Gastrocnemius medialis (tissue), 4 donors: Measurements from ENCODE around the gene CATSPERZ. TPM values are rescaled to one million over a fixed set of nuclear protein-coding genes. Genes with fewer than 3 reads are reported as not detected.
A peak's percentile ranks its signal among the peaks of the same experiment; 100 is the strongest.

ENCODE experiments used
- ATAC-seq, 2 donors: fragments of 150-250 bp; one replicate each; pipeline ENCODE4 v1.9.1; 2016
- DNase-seq, 2 donors: peaks; one replicate each; pipeline ENCODE4 v3.0.0-alpha.2; 2019
- H3K27ac ChIP-seq, 4 donors: fragments of 200-600 bp; sonication (generic); 1 replicate in 1 of 4; 2 replicates in 3 of 4; pipeline ENCODE4 v1.5.1; 2016 to 2018; ENCODE audit warnings: mild to moderate bottlenecking in 2 of 4, moderate library complexity in 1 of 4
- H3K27me3 ChIP-seq, 3 donors: fragments of 200-600 bp; sonication (generic) in 2 of 3; 1 replicate in 1 of 3; 2 replicates in 2 of 3; pipeline versions ENCODE4 v1.5.1 to v1.6.0; 2016 to 2019; ENCODE audit warnings: mild to moderate bottlenecking in 1 of 3, moderate library complexity in 1 of 3
- H3K36me3 ChIP-seq, 2 donors: fragments of 200-600 bp; sonication (generic) in 1 of 2; one replicate each; pipeline ENCODE4 v1.5.1; 2017 to 2018
- H3K4me1 ChIP-seq, 2 donors: fragments of 200-600 bp; sonication (generic) in 1 of 2; one replicate each; pipeline ENCODE4 v1.5.1; 2016 to 2017; ENCODE audit warnings: mild to moderate bottlenecking in 2 of 2
- H3K4me3 ChIP-seq, 4 donors: fragments of 200-600 bp; sonication (generic) in 3 of 4; 1 replicate in 1 of 4; 2 replicates in 3 of 4; pipeline ENCODE4 v1.5.1; 2016 to 2019; ENCODE audit warnings: mild to moderate bottlenecking in 2 of 4
- H3K9me3 ChIP-seq, 3 donors: fragments of 200-600 bp; sonication (generic) in 2 of 3; 1 replicate in 1 of 3; 2 replicates in 2 of 3; pipeline ENCODE4 v1.5.1; 2016 to 2019
- POLR2A ChIP-seq, 2 donors: fragments of 450-650 bp; IDR thresholded peaks; one replicate each; pipeline ENCODE4 v1.6.1; 2017; ENCODE audit warnings: antibody characterized with exemption in 2 of 2, mild to moderate bottlenecking in 2 of 2, moderate library complexity in 2 of 2
- in situ Hi-C, 4 donors: fragments of 200-750 bp; cut with MboI; loops; one replicate each; pipeline versions ENCODE4 v1.15.0 to v1.8.0; 2017; ENCODE audit warnings: low sequenced_read_pairs in 4 of 4
- intact Hi-C: fragments of 100-400 bp; cut with DNase I; formaldehyde crosslinking; loops from one replicate; pipeline ENCODE4 v1.15.1; 2023; ENCODE audit warnings: low total_unique reads
- total RNA-seq, 4 donors: library from RNA; depleted of rRNA; stranded (reverse); fragments of >200 nt; gene quantifications; one replicate each; pipeline versions ENCODE4 v1.1.0 to v1.2.3, GENCODE V29; 2016
- TF ChIP-seq, protein P1 (sequence below), 5 experiments: fragments of 450-650 bp in 3 of 5; fragments of 200-600 bp in 2 of 5; sonication (generic) in 2 of 5; IDR thresholded peaks in 4 of 5; conservative IDR thresholded peaks in 1 of 5; 1 replicate in 4 of 5; 2 replicates in 1 of 5; pipeline ENCODE4 v1.5.1; 2016 to 2019; ENCODE audit warnings: antibody characterized with exemption in 5 of 5, mild to moderate bottlenecking in 3 of 5, moderate library complexity in 3 of 5

The CATSPERZ gene
- total RNA-seq, 4 donors from 2014 or later = not detected

DNA sequence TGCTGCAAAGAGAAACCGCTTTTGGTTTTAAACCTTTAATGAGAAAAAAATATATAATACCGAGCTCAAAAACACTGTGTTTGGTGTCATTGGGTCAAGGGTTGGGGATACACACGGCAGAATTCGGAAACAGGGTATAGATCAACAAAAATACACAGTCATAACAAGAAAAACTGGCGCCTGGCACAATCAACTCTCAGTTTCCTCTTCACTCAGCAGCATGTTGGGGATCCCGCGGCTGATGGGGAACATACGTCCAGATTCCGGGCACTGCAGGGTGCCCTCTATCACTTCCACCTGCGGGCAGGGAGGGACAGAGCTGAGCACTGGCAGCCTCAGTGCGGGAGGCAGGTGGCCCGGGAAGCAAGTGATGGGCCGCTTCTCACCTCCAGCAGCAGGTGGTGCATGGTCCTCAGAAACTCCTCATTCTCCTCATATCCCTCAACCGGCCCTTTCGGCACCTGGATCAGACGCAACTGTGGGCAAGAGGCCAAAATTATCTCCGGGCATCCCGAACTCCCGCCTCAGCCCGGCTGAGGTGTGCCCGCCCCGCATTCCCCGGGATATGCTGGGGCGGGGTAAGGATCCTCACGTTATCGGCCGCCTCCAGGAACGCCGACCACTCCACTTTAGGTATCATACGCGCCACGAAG is 16.6 kb downstream of the CATSPERZ start:
- intact Hi-C loops (loop anchor here (1.0 kb wide), 1 partner anchor 46 kb away; no protein-coding TSS in a partner anchor), in situ Hi-C loops (no loop called here)
- peak overlapping the region; percentile 88 to 98 (median 94) for H3K27ac ChIP-seq
- DNase-seq = peak in 1 of 2 donors; percentile 42
- no peak for TF ChIP-seq POLR2A (IDR thresholded peaks at IDR 0.05)
- TF ChIP-seq, protein P1, sequence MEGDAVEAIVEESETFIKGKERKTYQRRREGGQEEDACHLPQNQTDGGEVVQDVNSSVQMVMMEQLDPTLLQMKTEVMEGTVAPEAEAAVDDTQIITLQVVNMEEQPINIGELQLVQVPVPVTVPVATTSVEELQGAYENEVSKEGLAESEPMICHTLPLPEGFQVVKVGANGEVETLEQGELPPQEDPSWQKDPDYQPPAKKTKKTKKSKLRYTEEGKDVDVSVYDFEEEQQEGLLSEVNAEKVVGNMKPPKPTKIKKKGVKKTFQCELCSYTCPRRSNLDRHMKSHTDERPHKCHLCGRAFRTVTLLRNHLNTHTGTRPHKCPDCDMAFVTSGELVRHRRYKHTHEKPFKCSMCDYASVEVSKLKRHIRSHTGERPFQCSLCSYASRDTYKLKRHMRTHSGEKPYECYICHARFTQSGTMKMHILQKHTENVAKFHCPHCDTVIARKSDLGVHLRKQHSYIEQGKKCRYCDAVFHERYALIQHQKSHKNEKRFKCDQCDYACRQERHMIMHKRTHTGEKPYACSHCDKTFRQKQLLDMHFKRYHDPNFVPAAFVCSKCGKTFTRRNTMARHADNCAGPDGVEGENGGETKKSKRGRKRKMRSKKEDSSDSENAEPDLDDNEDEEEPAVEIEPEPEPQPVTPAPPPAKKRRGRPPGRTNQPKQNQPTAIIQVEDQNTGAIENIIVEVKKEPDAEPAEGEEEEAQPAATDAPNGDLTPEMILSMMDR (IDR thresholded peaks at IDR 0.05 in 4 of 5, conservative IDR thresholded peaks at IDR 0.05 in 1 of 5) = no peak
- peak in 1 of 2 donors; percentile 0 for ATAC-seq
- H3K4me1 ChIP-seq = peaks cover 35 to 47% of the 10 kb centered on the region in 2 donors
- H3K9me3 ChIP-seq = no peaks in the 10 kb centered on the region
- H3K36me3 ChIP-seq = peaks cover 0 to 44% of the 10 kb centered on the region in 2 donors
- peak overlapping the region; percentile 73 to 99 (median 91) for H3K4me3 ChIP-seq
- H3K27me3 ChIP-seq = no peaks in the 10 kb centered on the region

DNA sequence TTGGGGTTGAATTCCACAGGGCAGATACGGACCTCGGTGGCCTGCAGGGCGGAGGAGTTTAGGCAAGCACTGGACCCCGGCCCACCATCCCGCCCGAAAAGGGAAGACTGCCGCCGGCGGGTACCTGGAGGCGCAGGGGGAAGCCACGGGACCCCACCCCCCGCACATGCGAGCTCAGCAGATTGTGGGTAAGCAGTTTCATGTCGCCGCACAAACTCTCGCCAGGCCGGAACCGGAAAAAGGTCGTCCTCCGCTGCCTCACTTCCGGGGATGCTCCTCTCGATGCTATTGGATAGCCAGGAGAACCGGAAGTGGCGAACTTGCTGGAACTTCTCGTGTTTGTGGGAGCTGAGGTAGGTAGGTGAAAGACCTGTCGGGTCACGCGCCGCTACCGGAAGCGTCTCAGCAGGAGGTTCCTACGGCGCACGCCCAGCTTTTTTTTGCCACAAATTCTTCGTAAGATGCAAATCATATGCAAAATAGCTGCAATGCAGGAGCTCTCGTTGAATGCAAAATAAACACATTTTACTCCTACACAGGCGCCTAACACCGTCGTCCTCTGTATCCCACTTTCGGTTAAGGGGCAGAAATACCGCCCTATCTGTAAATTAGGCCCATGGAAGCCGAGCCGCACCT is 17.3 kb downstream of the CATSPERZ start, which contains the start of gene TRMT112:
TRMT112 (minus strand) TSS at position 235 of the 636 bp plus-strand sequence; CDS start at position 202, 33 bp downstream.
- peaks cover 0 to 44% of the 10 kb centered on the region in 2 donors for H3K36me3 ChIP-seq
- peak; percentile 78 to 82 for TF ChIP-seq POLR2A (IDR thresholded peaks at IDR 0.05)
- TF ChIP-seq, protein P1 (IDR thresholded peaks at IDR 0.05 in 4 of 5, conservative IDR thresholded peaks at IDR 0.05 in 1 of 5) = no peak
- in situ Hi-C loops = no loop called here
- H3K27me3 ChIP-seq = no peaks in the 10 kb centered on the region
- ATAC-seq (peak; percentile 86 to 93), DNase-seq (peak; percentile 99)
- H3K4me1 ChIP-seq = peaks cover 32 to 43% of the 10 kb centered on the region in 2 donors
- peak within 1 kb of the TSS; percentile 73 to 99 (median 91) for H3K4me3 ChIP-seq
- peak within 1 kb of the TSS; percentile 88 to 98 (median 94) for H3K27ac ChIP-seq
- no peaks in the 10 kb centered on the region for H3K9me3 ChIP-seq
- intact Hi-C loops = loop anchor here (1.0 kb wide), 1 partner anchor 47 kb away; no protein-coding TSS in a partner anchor

DNA sequence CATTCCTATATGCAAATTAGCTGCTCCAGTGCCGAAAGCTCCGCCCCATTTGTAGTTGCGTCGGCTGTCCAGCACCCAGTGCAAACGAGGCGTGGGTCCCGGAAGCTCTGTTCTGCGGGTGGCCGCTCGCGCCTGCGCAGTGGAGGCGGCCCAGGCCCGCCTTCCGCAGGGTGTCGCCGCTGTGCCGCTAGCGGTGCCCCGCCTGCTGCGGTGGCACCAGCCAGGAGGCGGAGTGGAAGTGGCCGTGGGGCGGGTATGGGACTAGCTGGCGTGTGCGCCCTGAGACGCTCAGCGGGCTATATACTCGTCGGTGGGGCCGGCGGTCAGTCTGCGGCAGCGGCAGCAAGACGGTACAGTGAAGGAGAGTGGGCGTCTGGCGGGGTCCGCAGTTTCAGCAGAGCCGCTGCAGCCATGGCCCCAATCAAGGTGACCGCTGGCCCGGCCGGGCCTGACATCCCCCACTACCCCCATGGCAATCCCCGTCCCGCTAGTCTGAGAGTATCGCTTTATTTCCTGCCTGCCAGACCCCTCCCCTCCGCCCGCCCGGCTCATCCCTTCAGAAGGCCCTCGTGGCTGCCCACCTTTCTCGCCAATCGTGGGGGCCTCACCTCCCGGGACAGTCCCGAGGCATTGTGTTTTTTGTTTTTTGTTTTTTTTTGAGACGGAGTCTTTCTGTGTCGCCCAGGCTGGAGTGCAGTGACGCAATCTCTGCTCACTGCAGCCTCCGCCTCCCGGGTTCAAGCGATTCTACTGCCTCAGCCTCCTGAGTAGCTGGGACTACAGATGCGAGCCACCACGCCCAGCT is 18.0 kb downstream of the CATSPERZ start, which contains the start of gene PRDX5:
PRDX5 (plus strand) TSS at position 161 of the 805 bp plus-strand sequence; CDS start at position 256, 95 bp downstream.
- Histone ChIP-seq H3K36me3 (peaks cover 0 to 44% of the 10 kb centered on the region in 2 donors), H3K4me3 (peak within 1 kb of the TSS; percentile 73 to 99 (median 91)), H3K9me3 (no peaks in the 10 kb centered on the region), H3K4me1 (peaks cover 24 to 36% of the 10 kb centered on the region in 2 donors), H3K27me3 (no peaks in the 10 kb centered on the region), H3K27ac (peak within 1 kb of the TSS; percentile 88 to 98 (median 94))
- DNase-seq (peak; percentile 94 to 97), ATAC-seq (peak; percentile 80 to 85)
- peak; percentile 73 to 81 for TF ChIP-seq POLR2A (IDR thresholded peaks at IDR 0.05)
- TF ChIP-seq, protein P1 (IDR thresholded peaks at IDR 0.05 in 4 of 5, conservative IDR thresholded peaks at IDR 0.05 in 1 of 5) = peak in 4 of 5 experiments; percentile 34 to 62 (median 56)
- intact Hi-C loops (loop anchor here (1.0 kb wide), 3 partner anchors 24 to 48 kb away; no protein-coding TSS in a partner anchor), in situ Hi-C loops (no loop called here)
